ENCODE data around the gene CNKSR1.
A peak's percentile ranks its signal among the peaks of the same experiment; 100 is the strongest.
"Not testable (repeated sequence)": the region's sequence is repeated elsewhere in the genome, so short reads cannot be mapped to it uniquely, and the experiment has no call there.

Gene CNKSR1

DNA sequence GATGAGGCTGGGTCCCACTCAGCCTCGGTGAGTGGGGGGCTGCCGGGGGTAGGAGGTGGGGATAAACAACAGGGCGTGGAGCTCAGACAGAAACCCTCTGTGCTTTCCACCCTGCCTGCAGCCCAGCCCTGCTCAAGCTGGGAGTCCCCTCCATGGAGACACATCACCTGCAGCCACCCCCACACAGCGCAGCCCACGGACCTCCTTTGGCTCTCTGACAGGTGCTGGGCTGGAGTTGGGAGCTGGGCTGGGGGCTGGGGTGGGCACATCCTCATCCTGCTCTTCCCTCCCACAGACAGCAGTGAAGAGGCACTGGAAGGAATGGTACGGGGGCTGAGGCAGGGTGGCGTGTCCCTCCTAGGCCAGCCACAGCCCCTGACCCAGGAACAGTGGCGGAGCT, 11.2 kb downstream of the CNKSR1 start:
- DNase-seq: no peak

GRCh38 chr1:26189331-26189730, 12.0 kb downstream of the CNKSR1 start:
- DNase-seq: no peak

DNA sequence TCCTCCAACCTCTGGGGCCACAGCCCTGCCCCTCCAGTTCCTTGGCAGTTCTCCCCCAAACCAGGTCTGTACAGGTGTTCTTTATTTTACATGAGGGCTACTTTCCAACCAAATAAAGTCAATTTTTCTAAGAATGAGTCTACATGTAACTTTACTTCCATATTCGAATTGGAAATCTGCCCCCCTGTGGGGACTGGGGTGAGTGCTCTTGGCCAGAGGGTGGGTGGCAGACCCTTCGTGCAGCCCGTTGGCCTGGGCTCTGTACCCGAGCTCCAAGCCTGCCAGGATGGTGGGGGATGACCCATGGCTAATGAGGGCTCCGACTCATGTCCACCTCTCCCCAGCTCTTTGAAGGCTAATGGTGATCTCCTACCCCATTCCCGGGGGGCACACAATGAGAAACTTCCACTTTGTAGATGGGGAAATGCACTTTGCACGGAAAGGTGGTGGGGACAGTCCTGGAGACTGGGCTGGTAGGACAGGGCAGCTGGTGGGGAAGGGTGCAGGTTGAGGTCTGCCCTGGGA, 12.5 kb downstream of the CNKSR1 start:
- DNase-seq: no peak

- DNase-seq: no peak
Observed at GRCh38 chr1:26190373-26190987, 13.2 kb downstream of the CNKSR1 start, which contains the start of gene CATSPER4. CATSPER4 (plus strand) TSS chr1:26190602; CDS start chr1:26190628, 26 bp downstream.

- DNase-seq: no peak
Observed at GRCh38 chr1:26191739-26192138, 14.4 kb downstream of the CNKSR1 start.

DNA sequence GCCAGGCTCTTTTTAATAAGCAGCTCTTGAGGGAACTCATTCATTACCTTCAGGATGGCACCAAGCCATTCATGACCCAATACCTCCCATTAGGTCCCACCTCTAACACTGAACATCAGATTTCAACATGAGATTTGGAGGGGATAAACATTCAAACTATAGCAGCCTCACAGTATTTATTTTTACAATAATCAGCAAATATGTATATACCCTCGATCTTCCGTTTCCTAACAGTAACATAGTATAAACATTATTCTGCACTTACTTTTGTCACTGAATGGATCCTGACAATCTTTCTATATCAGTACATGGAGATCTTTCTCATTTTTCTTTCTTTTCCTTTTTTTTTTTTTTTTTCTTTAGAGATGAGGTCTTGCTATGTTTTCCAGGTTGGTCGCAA, 18.5 kb downstream of the CNKSR1 start:
- DNase-seq: no peak

DNA sequence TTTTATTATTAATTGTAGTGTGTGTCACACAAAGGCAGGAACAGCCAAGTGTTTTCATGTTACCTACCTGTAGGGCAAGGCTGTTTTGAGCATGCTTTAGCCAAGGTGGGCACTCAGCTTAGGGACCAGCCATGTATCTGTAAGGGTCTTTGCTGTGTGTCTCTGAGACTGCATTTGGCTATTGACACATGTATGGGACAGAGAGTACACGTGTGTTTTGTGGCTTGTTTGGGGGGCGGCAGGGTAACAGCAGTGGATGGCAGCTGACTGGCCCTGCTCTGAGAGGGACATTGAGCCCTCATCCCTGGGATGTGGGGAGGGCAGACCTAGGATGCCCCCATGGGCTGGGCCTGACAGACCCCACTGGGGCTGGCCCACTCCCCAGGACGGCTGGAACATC, 20.0 kb downstream of the CNKSR1 start:
- no peak for DNase-seq

GRCh38 chr1:26197813-26198212, 20.5 kb downstream of the CNKSR1 start:
- no peak for DNase-seq

DNA sequence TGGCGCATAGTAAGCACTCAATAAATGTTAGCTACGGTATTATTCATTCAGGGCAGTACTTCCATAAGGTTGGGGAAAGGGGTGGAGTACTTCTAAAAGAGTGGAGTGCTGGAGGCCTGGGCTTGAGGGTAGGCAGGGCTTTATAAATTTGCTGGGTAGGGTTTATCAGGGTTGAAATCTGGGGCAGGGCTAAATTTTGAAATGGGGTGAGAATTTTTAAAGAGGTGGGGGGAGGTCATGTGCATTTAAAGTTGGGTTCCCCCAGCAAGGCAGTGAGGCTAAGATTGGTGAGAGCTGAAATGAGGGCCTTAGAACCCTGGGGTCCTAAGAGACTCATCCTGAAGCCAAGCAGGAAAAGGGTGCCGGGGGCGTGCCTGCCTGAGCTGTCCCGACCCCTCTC, 23.1 kb downstream of the CNKSR1 start:
- DNase-seq: no peak

GRCh38 chr1:26203642-26204318, 26.5 kb downstream of the CNKSR1 start:
- DNase-seq: no peak

GRCh38 chr1:26210147-26210870, 33.0 kb downstream of the CNKSR1 start:
- no peak for DNase-seq

DNA sequence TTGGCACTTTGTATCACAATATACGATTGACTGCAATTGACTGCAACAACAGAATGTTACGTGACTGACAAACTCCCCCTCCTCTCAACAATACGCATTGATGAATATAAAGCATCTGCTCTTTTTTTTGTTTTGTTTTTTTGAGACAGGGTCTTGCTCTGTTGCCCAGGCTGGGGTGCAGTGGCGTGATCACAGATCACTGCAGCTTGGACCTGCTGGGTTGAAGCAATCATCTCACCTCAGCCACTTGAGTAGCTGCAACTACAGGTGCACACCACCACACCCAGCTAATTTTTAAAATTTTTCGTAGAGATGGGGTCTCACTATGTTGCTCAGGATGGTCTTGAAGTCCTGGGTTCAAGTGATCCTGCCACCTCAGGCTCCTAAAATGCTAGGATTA, 35.4 kb downstream of the CNKSR1 start:
- no peak for DNase-seq

DNA sequence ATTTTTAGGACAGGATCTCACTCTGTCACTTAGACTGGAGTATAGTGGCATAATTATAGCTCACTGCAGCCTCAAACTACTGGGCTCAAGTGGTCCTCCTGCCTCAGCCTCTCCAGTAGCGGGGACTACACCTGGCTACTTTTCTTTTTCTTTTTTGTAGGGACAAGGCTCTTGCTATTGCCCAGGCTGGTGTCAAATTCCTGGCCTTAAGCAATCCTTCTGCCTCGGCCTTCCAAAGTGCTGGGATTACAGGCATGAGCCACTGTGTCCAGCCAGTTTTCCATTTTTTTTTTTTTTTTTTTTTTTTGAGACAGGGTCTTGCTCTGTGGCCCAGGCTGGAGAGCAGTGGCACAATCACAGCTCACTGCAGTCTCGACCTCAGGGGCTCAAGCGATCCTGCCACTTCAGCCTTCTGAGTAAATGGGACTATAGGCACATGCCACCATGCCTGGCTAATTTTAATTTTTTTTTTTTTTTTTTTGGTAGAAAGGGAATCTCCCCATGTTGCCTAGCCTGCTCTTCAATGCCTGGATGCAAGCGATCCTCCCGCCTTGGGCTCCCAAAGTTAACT, 36.1 kb downstream of the CNKSR1 start:
- no peak for DNase-seq

- DNase-seq: no peak
Observed at GRCh38 chr1:26215246-26215645, 38.0 kb downstream of the CNKSR1 start.

DNA sequence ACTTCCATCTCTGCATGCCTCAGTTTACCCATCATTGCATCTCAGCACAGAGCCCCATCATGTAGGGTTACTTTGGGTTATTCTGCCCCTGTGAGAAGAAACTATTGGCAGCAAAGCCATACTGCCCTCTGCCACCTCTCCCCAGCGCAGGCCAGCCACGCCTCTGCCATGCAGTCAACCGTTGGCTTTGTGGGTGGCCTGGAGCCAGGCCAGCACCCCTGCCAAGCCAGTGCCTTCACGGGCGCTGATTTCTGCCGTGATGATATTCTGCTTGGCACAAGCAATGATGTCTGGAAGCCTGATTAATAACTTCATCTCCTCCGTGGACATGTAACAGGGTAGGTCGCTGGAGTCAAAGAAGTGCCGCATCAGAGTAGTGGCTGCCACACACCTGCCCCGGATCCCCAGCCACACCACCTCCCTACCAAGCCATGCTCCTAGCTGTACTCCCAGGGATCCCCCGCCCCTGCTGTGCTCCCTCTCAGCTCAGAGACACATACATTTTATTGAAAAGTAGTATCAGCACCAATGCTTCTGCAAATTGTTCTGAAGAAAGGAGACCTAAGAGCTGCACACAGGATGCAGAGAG, 41.7 kb downstream of the CNKSR1 start:
- DNase-seq: no peak

GRCh38 chr1:26220199-26220912, 43.1 kb downstream of the CNKSR1 start:
- no peak for DNase-seq

DNA sequence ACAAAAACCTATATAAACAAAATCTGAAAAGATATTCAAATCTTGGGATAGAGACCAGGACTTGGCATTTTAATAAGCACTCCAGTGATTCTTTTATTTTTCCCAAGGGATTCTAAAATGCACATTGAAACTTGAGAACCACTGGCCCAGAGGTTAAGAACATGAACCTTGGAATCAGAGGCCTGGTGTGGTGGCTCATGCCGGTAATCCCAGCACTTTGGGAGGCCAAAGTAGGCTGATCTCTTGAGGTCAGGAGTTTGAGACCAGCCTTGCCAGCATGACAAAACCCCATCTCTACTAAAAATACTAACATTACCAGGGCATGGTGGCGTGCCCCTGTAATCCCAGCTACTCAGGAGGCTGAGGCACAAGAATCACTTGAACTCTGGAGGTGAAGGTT, 43.8 kb downstream of the CNKSR1 start:
- DNase-seq: no peak

- DNase-seq: no peak
Observed at GRCh38 chr1:26224606-26225005, 47.3 kb downstream of the CNKSR1 start.

DNA sequence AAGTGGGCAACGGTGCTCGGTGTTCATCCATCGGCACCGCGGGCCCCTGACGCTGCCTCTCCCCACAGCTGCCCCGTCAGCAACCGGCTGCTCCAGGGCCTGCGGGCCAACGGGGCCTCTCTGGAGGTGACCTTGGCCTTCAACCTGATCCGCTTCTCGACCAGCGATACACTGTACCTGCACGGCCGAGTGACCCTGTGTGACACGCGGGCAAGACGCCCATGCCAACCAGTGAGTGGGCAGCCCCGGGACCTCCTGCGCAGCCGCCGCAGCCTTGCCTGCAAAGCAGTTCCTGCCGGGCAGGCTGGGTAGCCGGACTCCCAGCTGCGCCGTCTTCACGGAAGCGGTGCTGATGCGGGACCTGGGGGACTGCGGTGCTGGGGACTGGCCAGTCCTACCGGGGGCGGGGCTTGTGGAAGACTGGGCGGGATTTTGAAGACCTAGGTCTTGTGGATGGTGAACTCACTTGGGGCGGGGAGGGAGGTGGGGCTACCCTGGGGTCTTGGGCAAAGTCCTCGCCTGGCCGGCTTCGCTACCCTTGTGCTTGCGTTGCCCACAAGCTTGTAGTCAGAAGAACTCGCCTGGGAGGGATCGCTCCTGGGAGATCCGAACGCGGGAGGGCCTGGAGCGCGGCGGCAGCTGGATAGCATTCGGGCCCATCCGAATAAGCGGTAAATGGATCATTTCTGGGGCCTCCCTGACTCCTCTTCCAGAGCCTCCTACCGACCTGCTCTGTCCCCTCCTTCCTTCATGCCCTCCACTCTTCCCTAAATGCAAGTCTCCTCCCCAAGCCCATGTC, 47.9 kb downstream of the CNKSR1 start:
- DNase-seq: peak; percentile 27

DNA sequence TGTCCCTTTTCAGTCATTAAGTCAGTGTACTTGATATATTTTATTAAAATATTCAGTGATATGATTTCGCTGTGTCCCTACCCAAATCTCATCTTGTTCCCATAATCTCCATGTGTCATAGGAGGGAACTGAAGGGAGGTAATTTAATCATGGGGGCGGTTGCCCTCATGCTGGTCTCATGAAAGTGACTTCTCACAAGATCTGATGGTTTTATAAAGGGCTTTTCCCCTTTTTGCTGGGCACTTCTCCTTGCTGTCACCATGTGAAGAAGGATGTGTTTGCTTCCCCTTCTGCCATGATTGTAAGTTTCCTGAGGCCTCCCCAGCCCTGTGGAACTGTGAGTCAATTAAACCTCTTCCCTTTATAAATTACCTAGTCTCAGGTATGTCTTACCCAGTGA, 53.4 kb downstream of the CNKSR1 start:
- not testable (repeated sequence) for DNase-seq

GRCh38 chr1:26233903-26234643, 56.8 kb downstream of the CNKSR1 start, which contains the start of gene CEP85:
CEP85 (plus strand) TSS chr1:26234200; CDS start chr1:26239784, 5,584 bp downstream.
- DNase-seq: peak; percentile 97

Data from stimulated activated naive CD4-positive, alpha-beta T cell treated with Interleukin-2 at 50 U/mL for 16 hours (primary cell).